ENCODE measurements around the gene RXRB. TPM values are rescaled to one million over a fixed set of nuclear protein-coding genes. Genes with fewer than 3 reads are reported as not detected.

Gene RXRB
- total and polyA plus RNA-seq, 8 donors, result 35.4 to 76.2 (median 61.9) TPM

DNA sequence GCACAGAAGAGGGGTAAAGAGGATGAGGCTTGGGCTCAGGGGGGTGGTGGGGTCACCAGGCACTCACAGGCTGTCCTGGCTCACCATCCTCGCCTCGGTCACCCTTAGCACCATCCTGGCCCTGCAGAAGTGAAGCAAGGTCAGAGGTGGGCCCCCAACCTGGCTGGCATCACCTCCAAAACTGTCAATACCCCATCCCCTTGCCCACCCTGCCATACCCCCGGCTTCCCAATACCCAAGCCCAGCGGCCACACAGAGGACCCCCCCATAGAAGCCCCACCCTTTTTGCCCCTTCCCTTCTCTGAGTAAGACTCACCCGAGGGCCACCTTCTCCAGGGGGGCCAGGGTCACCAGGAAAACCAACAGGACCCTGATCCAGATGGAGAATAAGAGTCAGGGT is 31.8 kb downstream of the RXRB start:
- Histone ChIP-seq H3K36me3 (no peaks in the 10 kb centered on the region), H3K4me1 (no peaks in the 10 kb centered on the region), H3K27ac (no peak overlapping the region), H3K27me3 (no peaks in the 10 kb centered on the region), H3K4me3 (no peak overlapping the region), H3K9me3 (no peaks in the 10 kb centered on the region)
- TF ChIP-seq, protein P1, sequence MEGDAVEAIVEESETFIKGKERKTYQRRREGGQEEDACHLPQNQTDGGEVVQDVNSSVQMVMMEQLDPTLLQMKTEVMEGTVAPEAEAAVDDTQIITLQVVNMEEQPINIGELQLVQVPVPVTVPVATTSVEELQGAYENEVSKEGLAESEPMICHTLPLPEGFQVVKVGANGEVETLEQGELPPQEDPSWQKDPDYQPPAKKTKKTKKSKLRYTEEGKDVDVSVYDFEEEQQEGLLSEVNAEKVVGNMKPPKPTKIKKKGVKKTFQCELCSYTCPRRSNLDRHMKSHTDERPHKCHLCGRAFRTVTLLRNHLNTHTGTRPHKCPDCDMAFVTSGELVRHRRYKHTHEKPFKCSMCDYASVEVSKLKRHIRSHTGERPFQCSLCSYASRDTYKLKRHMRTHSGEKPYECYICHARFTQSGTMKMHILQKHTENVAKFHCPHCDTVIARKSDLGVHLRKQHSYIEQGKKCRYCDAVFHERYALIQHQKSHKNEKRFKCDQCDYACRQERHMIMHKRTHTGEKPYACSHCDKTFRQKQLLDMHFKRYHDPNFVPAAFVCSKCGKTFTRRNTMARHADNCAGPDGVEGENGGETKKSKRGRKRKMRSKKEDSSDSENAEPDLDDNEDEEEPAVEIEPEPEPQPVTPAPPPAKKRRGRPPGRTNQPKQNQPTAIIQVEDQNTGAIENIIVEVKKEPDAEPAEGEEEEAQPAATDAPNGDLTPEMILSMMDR (IDR thresholded peaks at IDR 0.05), result no peak
- DNase-seq (no peak), ATAC-seq (no peak)
- intact Hi-C loops (cut with DNase I), result loop anchor here in 1 of 2 donors (10.0 kb wide), 1 partner anchor 76 kb away; no protein-coding TSS in a partner anchor

DNA sequence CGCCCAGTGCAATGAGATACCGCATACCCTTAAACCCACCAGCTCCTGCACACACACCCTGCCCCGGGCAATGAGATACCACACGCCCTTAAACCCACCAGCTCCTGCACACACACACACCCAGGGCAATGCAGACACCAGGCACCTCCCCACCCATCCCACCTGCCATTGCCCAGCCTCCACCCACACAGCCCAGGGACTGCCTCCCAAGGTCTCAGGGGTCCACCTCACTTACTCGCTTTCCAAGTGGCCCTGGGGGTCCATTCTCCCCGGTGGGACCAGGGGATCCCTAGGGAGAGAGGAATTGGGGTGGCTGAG is 32.2 kb downstream of the RXRB start:
- TF ChIP-seq, protein P1 (IDR thresholded peaks at IDR 0.05), result no peak
- Histone ChIP-seq H3K27me3 (no peaks in the 10 kb centered on the region), H3K36me3 (no peaks in the 10 kb centered on the region), H3K4me3 (no peak overlapping the region), H3K27ac (no peak overlapping the region), H3K9me3 (no peaks in the 10 kb centered on the region), H3K4me1 (no peaks in the 10 kb centered on the region)
- ATAC-seq (no peak), DNase-seq (no peak)
- intact Hi-C loops (cut with DNase I), result loop anchor here in 1 of 2 donors (10.0 kb wide), 1 partner anchor 77 kb away; no protein-coding TSS in a partner anchor

DNA sequence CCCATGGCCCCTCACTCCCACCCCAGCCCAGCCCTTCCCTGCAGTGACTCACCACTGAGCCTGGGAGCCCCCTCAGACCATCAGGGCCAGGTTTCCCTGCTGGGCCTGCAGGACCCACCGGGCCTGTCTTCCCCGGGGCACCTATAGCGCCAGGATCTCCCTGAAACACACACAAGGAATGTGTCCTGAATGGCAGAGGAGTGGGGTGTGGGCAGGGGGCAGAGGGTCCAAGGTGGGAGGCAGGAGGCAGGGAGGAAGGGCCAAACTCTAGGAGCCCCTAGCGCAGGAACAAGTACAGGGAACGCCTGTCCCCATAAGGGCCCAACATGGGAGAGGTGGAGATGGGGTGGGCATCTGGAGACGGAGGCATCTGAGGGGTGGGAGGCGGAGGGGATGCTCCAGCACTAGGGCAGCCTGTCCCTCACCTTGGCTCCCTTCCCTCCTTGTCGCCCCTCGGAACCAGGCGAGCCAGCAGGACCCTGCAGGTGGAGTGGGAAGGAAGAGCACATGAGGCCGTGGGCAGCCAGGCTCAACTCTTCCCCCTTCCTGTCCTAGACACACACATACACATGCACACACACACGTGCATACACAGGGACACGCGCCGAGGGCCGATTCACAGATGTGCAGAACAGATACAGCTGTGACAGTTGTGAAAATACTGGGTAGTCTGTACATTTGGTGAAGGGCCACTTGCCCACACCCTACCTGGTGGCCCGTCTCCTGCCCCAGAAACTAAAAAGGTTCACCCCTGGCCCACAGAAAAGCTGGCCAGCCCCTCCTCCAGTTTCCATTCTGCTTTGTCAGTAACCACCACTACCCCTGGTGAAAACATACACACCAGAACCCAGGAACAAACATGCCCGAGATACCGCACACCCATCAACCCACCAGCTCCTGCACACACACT is 32.8 kb downstream of the RXRB start:
- TF ChIP-seq, protein P1 (IDR thresholded peaks at IDR 0.05), result no peak
- H3K27ac ChIP-seq, result no peak overlapping the region
- no peaks in the 10 kb centered on the region for H3K36me3 ChIP-seq
- no peak for DNase-seq
- H3K4me1 ChIP-seq, result no peaks in the 10 kb centered on the region
- no peak for ATAC-seq
- no peaks in the 10 kb centered on the region for H3K27me3 ChIP-seq
- H3K4me3 ChIP-seq, result no peak overlapping the region
- H3K9me3 ChIP-seq, result no peaks in the 10 kb centered on the region
- intact Hi-C loops (cut with DNase I), result loop anchor here in 1 of 2 donors (10.0 kb wide), 1 partner anchor 77 kb away; no protein-coding TSS in a partner anchor

DNA sequence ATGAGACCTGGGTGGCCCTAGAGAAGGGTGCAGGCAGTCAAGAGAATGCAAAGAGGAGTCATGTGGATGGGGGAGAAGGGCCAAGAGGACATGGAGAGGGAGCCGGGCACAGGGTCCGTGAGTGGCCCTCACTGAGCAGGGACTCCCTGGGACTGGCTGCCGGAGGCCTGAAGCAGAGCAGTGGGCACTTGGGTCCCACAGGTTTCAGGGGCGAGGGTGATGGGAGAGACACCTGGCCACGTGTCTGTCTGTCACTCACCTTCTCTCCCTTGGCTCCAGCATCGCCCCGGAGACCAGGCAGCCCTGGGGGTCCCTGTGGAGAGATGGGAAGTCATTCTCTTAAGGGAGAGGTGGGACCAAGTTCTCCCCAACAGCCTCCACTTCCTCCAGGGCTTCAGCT is 33.7 kb downstream of the RXRB start:
- Histone ChIP-seq H3K27ac (no peak overlapping the region), H3K9me3 (no peaks in the 10 kb centered on the region), H3K4me3 (no peak overlapping the region), H3K36me3 (no peaks in the 10 kb centered on the region), H3K27me3 (no peaks in the 10 kb centered on the region), H3K4me1 (peaks cover 0 to 4% of the 10 kb centered on the region in 2 donors)
- no peak for ATAC-seq
- intact Hi-C loops (cut with DNase I), result loop anchor here in 1 of 2 donors (10.0 kb wide), 1 partner anchor 78 kb away; no protein-coding TSS in a partner anchor
- TF ChIP-seq, protein P1 (IDR thresholded peaks at IDR 0.05), result no peak
- no peak for DNase-seq

DNA sequence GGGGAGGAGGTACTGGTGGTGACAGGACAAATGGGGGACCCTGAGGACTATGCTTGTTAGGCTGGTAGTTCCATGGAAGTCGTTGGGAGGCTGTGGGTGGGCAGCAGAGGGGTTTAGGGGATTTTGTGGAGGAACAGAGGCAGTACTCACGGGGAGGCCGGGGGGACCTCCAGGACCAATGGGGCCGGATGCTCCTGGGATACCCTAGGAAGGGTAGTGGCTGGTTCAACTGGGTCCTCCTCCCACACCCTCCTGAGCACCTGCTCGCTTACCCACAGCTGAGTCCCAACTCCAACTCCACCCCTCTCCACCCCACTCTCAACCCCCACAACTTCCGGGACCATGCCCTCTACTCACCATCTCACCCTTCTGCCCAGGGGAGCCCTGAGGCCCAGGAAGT is 34.1 kb downstream of the RXRB start:
- Histone ChIP-seq H3K4me1 (peaks cover under 1 to 8% of the 10 kb centered on the region in 2 donors), H3K9me3 (no peaks in the 10 kb centered on the region), H3K4me3 (no peak overlapping the region), H3K36me3 (no peaks in the 10 kb centered on the region), H3K27me3 (no peaks in the 10 kb centered on the region), H3K27ac (no peak overlapping the region)
- ATAC-seq (no peak), DNase-seq (no peak)
- TF ChIP-seq, protein P1 (IDR thresholded peaks at IDR 0.05), result no peak
- intact Hi-C loops (cut with DNase I), result loop anchor here in 1 of 2 donors (10.0 kb wide), 1 partner anchor 78 kb away; no protein-coding TSS in a partner anchor

Measured in left lung (tissue), 10 donors.